Neural cell (in vitro differentiated cells): Measurements from ENCODE around the gene PTPN22. TPM values are rescaled to one million over a fixed set of nuclear protein-coding genes. Genes with fewer than 3 reads are reported as not detected.

Source experiments
- H2AFZ ChIP-seq: fragments of 200-600, 300-800 bp; sonication (generic), shearing (Covaris generic); 2 replicates; pipeline ENCODE4 v1.6.0; 2014; ENCODE audit warnings: low read depth, mild to moderate bottlenecking, antibody characterized with exemption, low read length, moderate library complexity
- H3F3A ChIP-seq: fragments of 200-600 bp; shearing (Covaris generic); 2 replicates; pipeline ENCODE4 v1.6.1; 2016; ENCODE audit warnings: mild to moderate bottlenecking, moderate library complexity, mixed read lengths, antibody characterized with exemption, low read length; ENCODE audit not compliant: insufficient read depth, poor library complexity, severe bottlenecking
- H3K27ac ChIP-seq: fragments of 200-600, 300-800 bp; sonication (generic), shearing (Covaris generic); 2 replicates; pipeline ENCODE4 v1.5.1; 2014; ENCODE audit warnings: mild to moderate bottlenecking, low read length, moderate library complexity
- H3K27me3 ChIP-seq: fragments of 300-800, 200-600 bp; sonication (generic), shearing (Covaris generic); 2 replicates; pipeline ENCODE4 v1.6.0; 2014; ENCODE audit warnings: mild to moderate bottlenecking, low read depth, low read length, moderate library complexity; ENCODE audit not compliant: insufficient read depth
- H3K36me3 ChIP-seq: fragments of 300-800, 200-600 bp; sonication (generic), shearing (Covaris generic); 2 replicates; pipeline ENCODE4 v1.5.1; 2014; ENCODE audit warnings: mild to moderate bottlenecking, antibody characterized with exemption, low read length, moderate library complexity; ENCODE audit not compliant: insufficient read depth
- H3K4me2 ChIP-seq: fragments of 300-800, 200-600 bp; sonication (generic), shearing (Covaris generic); 2 replicates; pipeline ENCODE4 v1.6.0; 2014; ENCODE audit warnings: mild to moderate bottlenecking, low read length
- H3K4me3 ChIP-seq: fragments of 300-800, 200-600 bp; sonication (generic), shearing (Covaris generic); 2 replicates; pipeline ENCODE4 v1.5.1; 2014; ENCODE audit warnings: mild to moderate bottlenecking, low read length, moderate library complexity
- H3K79me2 ChIP-seq: fragments of 200-600 bp; shearing (Covaris generic); replicated peaks from 2 replicates; pipeline ENCODE4 v1.6.0; 2014; ENCODE audit warnings: mild to moderate bottlenecking, low read length, moderate library complexity; ENCODE audit not compliant: insufficient read depth
- H3K9ac ChIP-seq: fragments of 300-800, 200-600 bp; sonication (generic), shearing (Covaris generic); 2 replicates; pipeline ENCODE4 v1.6.1; 2016; ENCODE audit warnings: mild to moderate bottlenecking, low read length, mixed read lengths
- H3K9me2 ChIP-seq: fragments of 200-600 bp; shearing (Covaris generic); 2 replicates; pipeline ENCODE4 v1.6.1; 2016; ENCODE audit warnings: mild to moderate bottlenecking, low read length, mixed read lengths; ENCODE audit not compliant: insufficient read depth
- H3K9me3 ChIP-seq: fragments of 200-600, 300-800 bp; sonication (generic), shearing (Covaris generic); 2 replicates; pipeline ENCODE4 v1.6.1; 2016; ENCODE audit warnings: mild to moderate bottlenecking, mixed run types, low read length, moderate library complexity, mixed read lengths
- H4K20me1 ChIP-seq: fragments of 200-600 bp; shearing (Covaris generic); 2 replicates; pipeline ENCODE4 v1.6.1; 2016; ENCODE audit warnings: mild to moderate bottlenecking, mixed run types; ENCODE audit not compliant: insufficient read depth
- CTCF ChIP-seq: fragments of 450-650 bp; IDR thresholded peaks from 2 replicates; pipeline ENCODE4 v1.5.1; 2014; ENCODE audit warnings: antibody characterized with exemption, mild to moderate bottlenecking, moderate library complexity; ENCODE audit not compliant: poor library complexity, severe bottlenecking
- EP300 ChIP-seq: fragments of 450-650 bp; conservative IDR thresholded peaks from 2 replicates; pipeline ENCODE4 v1.6.1; 2014; ENCODE audit warnings: antibody characterized with exemption, mild to moderate bottlenecking, moderate library complexity; ENCODE audit not compliant: poor library complexity, severe bottlenecking
- EZH2 ChIP-seq: fragments of 200-600, 300-800 bp; shearing (Covaris generic), sonication (generic); IDR thresholded peaks from 2 replicates; pipeline ENCODE4 v1.6.1; 2014; ENCODE audit warnings: antibody characterized with exemption, low read length, borderline replicate concordance, mild to moderate bottlenecking; ENCODE audit not compliant: insufficient read depth, poor library complexity, severe bottlenecking
- MXI1 ChIP-seq: fragments of 450-650 bp; conservative IDR thresholded peaks from 2 replicates; pipeline ENCODE4 v1.6.1; 2014; ENCODE audit warnings: antibody characterized with exemption, mild to moderate bottlenecking; ENCODE audit not compliant: poor library complexity, severe bottlenecking
- POLR2AphosphoS5 ChIP-seq: IDR thresholded peaks from 2 replicates; pipeline ENCODE4 v1.6.1; 2012
- RAD21 ChIP-seq: fragments of 450-650 bp; conservative IDR thresholded peaks from 2 replicates; pipeline ENCODE4 v1.6.1; 2014; ENCODE audit warnings: antibody characterized with exemption, mild to moderate bottlenecking, moderate library complexity
- REST ChIP-seq: IDR thresholded peaks from 2 replicates; pipeline ENCODE4 v1.6.1; 2012; ENCODE audit warnings: borderline replicate concordance
- SMC3 ChIP-seq: fragments of 450-650 bp; conservative IDR thresholded peaks from 2 replicates; pipeline ENCODE4 v1.6.1; 2014; ENCODE audit warnings: antibody characterized with exemption, mild to moderate bottlenecking, moderate library complexity; ENCODE audit not compliant: poor library complexity
- TAF1 ChIP-seq: IDR thresholded peaks from 2 replicates; pipeline ENCODE4 v1.6.1; 2012; ENCODE audit warnings: low read depth
- polyA minus RNA-seq: library from RNA; depleted of rRNA, polyadenylated mRNA; stranded (reverse); fragments of >200 nt; gene quantifications from 2 replicates; pipeline ENCODE4 v1.2.3, GENCODE V29; 2014
- polyA plus RNA-seq: library from polyadenylated mRNA; depleted of rRNA; stranded (reverse); fragments of >200 nt; gene quantifications from 2 replicates; pipeline ENCODE4 v1.2.3, GENCODE V29; 2014

PTPN22 gene
- polyA plus RNA-seq (0.72 and 0.92 TPM in 2 replicates), polyA minus RNA-seq (1.2 and 1.6 TPM in 2 replicates)

DNA sequence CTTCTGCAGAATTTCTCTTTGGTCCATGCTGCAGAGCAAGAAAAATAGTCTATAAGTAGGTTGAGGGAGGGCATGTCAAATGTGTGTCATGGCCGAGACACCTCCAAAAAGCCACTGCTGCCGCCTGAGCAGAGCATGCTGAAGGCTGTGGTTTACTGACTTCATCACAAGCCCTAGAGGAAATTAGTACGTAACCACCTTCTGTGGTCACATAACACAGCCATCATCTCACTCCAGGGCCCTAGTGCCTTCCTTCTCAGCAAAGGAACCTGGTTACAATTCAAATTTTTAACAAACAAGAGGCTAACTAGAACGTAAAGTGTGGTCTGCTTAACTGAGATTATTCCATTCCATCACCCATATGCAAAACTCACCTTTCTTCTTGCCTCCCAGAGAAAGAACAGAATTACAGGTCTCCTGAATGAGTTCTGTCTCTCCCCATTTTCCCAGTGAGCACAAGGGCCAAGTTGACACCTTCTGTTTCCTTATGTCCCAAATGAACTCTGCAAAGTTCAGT, at the start of gene PTPN22:
Gene PTPN22 (minus strand): TSS at position 116 of the 517 bp plus-strand sequence.
- H3K4me3 ChIP-seq: no peak within 1 kb of the TSS

GRCh38 chr1:113918243-113918642, 46.7 kb upstream of the PTPN22 start:
- H3K4me3 ChIP-seq: no peak overlapping the region
- no peak overlapping the region for H3K9ac ChIP-seq
- no peak overlapping the region for H2AFZ ChIP-seq
- H3F3A ChIP-seq: no peaks in the 10 kb centered on the region
- no peaks in the 10 kb centered on the region for H3K36me3 ChIP-seq
- H4K20me1 ChIP-seq: no peaks in the 10 kb centered on the region
- H3K79me2 ChIP-seq: no peaks in the 10 kb centered on the region
- no peaks in the 10 kb centered on the region for H3K9me2 ChIP-seq
- no peak overlapping the region for H3K27ac ChIP-seq
- H3K9me3 ChIP-seq: no peaks in the 10 kb centered on the region
- no peaks in the 10 kb centered on the region for H3K27me3 ChIP-seq
- no peak for TF ChIP-seq POLR2AphosphoS5
- H3K4me2 ChIP-seq: no peak overlapping the region

More for the DNA sequence above, at the start of gene PTPN22:
- Histone ChIP-seq H2AFZ (no peak within 1 kb of the TSS), H3K9me3 (no peaks in the 10 kb centered on the region), H3F3A (no peaks in the 10 kb centered on the region), H3K79me2 (no peaks in the 10 kb centered on the region), H3K36me3 (no peaks in the 10 kb centered on the region), H3K9ac (no peak within 1 kb of the TSS), H3K9me2 (no peaks in the 10 kb centered on the region), H3K27me3 (no peaks in the 10 kb centered on the region), H3K27ac (no peak within 1 kb of the TSS), H3K4me2 (no peak within 1 kb of the TSS), H4K20me1 (no peaks in the 10 kb centered on the region)
- TF ChIP-seq REST (no peak), SMC3 (no peak), RAD21 (no peak), MXI1 (no peak), CTCF (no peak)

DNA sequence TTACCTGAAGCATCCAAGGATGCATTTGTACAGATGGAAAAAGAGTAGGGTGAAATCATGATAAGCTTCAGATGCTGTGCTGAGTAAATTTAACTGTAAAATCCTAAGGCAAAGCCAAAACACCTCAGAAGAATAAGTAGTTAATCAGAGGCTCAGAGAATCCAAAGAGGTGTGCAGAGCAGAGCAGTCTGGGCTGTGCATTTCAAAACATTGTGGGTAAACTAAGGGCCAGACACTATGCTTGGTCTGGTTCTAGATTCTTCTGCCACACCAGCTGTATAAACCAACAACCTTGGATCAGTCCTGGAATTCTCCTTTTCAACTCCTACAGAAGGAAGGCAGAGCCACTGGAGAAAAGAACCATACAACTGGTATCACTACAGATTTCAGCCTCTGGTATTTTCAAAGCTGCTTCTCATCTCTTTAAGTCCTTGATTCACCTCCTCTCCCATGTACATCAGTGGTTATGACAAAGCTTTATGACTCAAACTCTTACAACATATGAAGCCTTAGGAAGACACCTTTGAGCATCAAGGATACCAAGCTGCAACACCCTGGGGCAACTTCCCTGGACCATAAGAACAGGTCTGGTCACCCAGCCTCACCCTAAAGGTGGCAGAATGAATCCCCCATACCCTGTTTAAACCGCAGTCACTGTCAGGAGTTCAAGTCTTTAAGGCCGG, 46.0 kb upstream of the PTPN22 start:
- H3K27me3 ChIP-seq: no peaks in the 10 kb centered on the region
- no peak overlapping the region for H3K4me2 ChIP-seq
- H3K4me3 ChIP-seq: no peak overlapping the region
- no peaks in the 10 kb centered on the region for H4K20me1 ChIP-seq
- no peaks in the 10 kb centered on the region for H3K36me3 ChIP-seq
- H3F3A ChIP-seq: no peaks in the 10 kb centered on the region
- H2AFZ ChIP-seq: no peak overlapping the region
- H3K9me2 ChIP-seq: no peaks in the 10 kb centered on the region
- no peaks in the 10 kb centered on the region for H3K79me2 ChIP-seq
- H3K27ac ChIP-seq: no peak overlapping the region
- H3K9me3 ChIP-seq: no peaks in the 10 kb centered on the region
- H3K9ac ChIP-seq: no peak overlapping the region
- TF ChIP-seq EZH2 (no peak), MXI1 (no peak), RAD21 (no peak), SMC3 (no peak), POLR2AphosphoS5 (no peak), TAF1 (no peak), CTCF (no peak), EP300 (no peak), REST (no peak)
